ENCODE results near the gene AADAC.

GRCh38 chr3:151873398-151873797 is 59.5 kb downstream of the AADAC start, which contains the start of gene SUCNR1:
- no peak for TF ChIP-seq POLR2AphosphoS5 (IDR thresholded peaks at IDR 0.05)
- TF ChIP-seq CTCF (IDR thresholded peaks at IDR 0.05), result no peak
- TF ChIP-seq POLR2A (IDR thresholded peaks at IDR 0.05; ENCODE audit: low read depth), result no peak
- no peak for TF ChIP-seq EP300 (IDR thresholded peaks at IDR 0.05)
